Measurements from ENCODE around the gene TRIOBP.

- TF ChIP-seq RAD21 (IDR thresholded peaks at IDR 0.05; ENCODE audit: low read length) (no peak), USF2 (IDR thresholded peaks at IDR 0.05; ENCODE audit: low read depth, low read length) (no peak), CTCF (conservative IDR thresholded peaks at IDR 0.05; ENCODE audit: low read depth, low read length) (no peak), POLR2A (IDR thresholded peaks at IDR 0.05; ENCODE audit: low read depth, low read length) (no peak), MAZ (IDR thresholded peaks at IDR 0.05; ENCODE audit: borderline replicate concordance, low read depth, low read length) (no peak), CHD1 (IDR thresholded peaks at IDR 0.05; ENCODE audit: low read depth, low read length) (no peak), FOS (IDR thresholded peaks at IDR 0.05; ENCODE audit: low read depth, low read length) (no peak), CEBPB (IDR thresholded peaks at IDR 0.05; ENCODE audit: low read depth, low read length) (no peak), MAFK (IDR thresholded peaks at IDR 0.05; ENCODE audit: low read depth, low read length) (no peak), RCOR1 (IDR thresholded peaks at IDR 0.05; ENCODE audit: insufficient replicate concordance, low read length) (no peak), NFE2L2 (IDR thresholded peaks at IDR 0.05; ENCODE audit: low read depth, low read length) (no peak)
These were observed 56.9 kb downstream of the TRIOBP start for GRCh38 chr22:37753746-37754145.

Data from IMR-90 (cell line).